BLaER1 (cell line): Measurements from ENCODE around the gene ZIC2.

Experiments
- H3K27ac ChIP-seq: shearing (Covaris generic); formaldehyde crosslinking; 2 replicates; pipeline ENCODE4 v1.8.1; 2022
- H3K27me3 ChIP-seq: shearing (Covaris generic); formaldehyde crosslinking; 2 replicates; pipeline ENCODE4 v1.8.1; 2022
- H3K36me3 ChIP-seq: shearing (Covaris generic); formaldehyde crosslinking; 2 replicates; pipeline ENCODE4 v1.8.1; 2022
- H3K4me1 ChIP-seq: shearing (Covaris generic); formaldehyde crosslinking; 2 replicates; pipeline ENCODE4 v1.8.1; 2022
- H3K4me2 ChIP-seq: shearing (Covaris generic); formaldehyde crosslinking; 2 replicates; pipeline ENCODE4 v1.8.1; 2022
- H3K4me3 ChIP-seq: shearing (Covaris generic); formaldehyde crosslinking; 2 replicates; pipeline ENCODE4 v1.8.1; 2022
- H3K9ac ChIP-seq: shearing (Covaris generic); formaldehyde crosslinking; 2 replicates; pipeline ENCODE4 v1.8.1; 2022
- H3K9me3 ChIP-seq: shearing (Covaris generic); formaldehyde crosslinking; 2 replicates; pipeline ENCODE4 v1.8.1; 2022
- H4K20me1 ChIP-seq: shearing (Covaris generic); formaldehyde crosslinking; 2 replicates; pipeline ENCODE4 v1.8.1; 2022
- Cebpa-rat ChIP-seq: shearing (Covaris generic); IDR thresholded peaks from 2 replicates; pipeline ENCODE4 v1.8.1; 2022

Gene ZIC2

GRCh38 chr13:99985241-99985874 lies 3.8 kb downstream of the ZIC2 start:
- TF ChIP-seq Cebpa-rat: no peak
- H3K27ac ChIP-seq: no peak overlapping the region
- H3K9me3 ChIP-seq: peaks cover 29% of the 10 kb centered on the region
- peaks cover 9% of the 10 kb centered on the region for H3K4me1 ChIP-seq
- no peaks in the 10 kb centered on the region for H3K36me3 ChIP-seq
- H3K4me3 ChIP-seq: no peak overlapping the region
- H3K9ac ChIP-seq: no peak overlapping the region
- peaks cover 99% of the 10 kb centered on the region for H3K27me3 ChIP-seq
- no peak overlapping the region for H3K4me2 ChIP-seq
- H4K20me1 ChIP-seq: peaks cover 87% of the 10 kb centered on the region

- Histone ChIP-seq H3K27me3 (peaks cover 100% of the 10 kb centered on the region), H3K9ac (no peak overlapping the region), H3K36me3 (no peaks in the 10 kb centered on the region), H3K9me3 (peaks cover 35% of the 10 kb centered on the region), H3K4me2 (no peak overlapping the region), H3K4me1 (peaks cover 9% of the 10 kb centered on the region), H3K27ac (no peak overlapping the region), H3K4me3 (no peak overlapping the region), H4K20me1 (peaks cover 94% of the 10 kb centered on the region)
- no peak for TF ChIP-seq Cebpa-rat
Observed at GRCh38 chr13:99985886-99986527, 4.4 kb downstream of the ZIC2 start.

GRCh38 chr13:99986741-99987140 lies 5.2 kb downstream of the ZIC2 start:
- H3K27me3 ChIP-seq: peaks cover 100% of the 10 kb centered on the region
- no peak overlapping the region for H3K4me2 ChIP-seq
- TF ChIP-seq Cebpa-rat: no peak
- peaks cover 8% of the 10 kb centered on the region for H3K4me1 ChIP-seq
- H3K27ac ChIP-seq: no peak overlapping the region
- peaks cover 96% of the 10 kb centered on the region for H4K20me1 ChIP-seq
- H3K4me3 ChIP-seq: no peak overlapping the region
- no peaks in the 10 kb centered on the region for H3K36me3 ChIP-seq
- H3K9ac ChIP-seq: no peak overlapping the region
- H3K9me3 ChIP-seq: peaks cover 39% of the 10 kb centered on the region

GRCh38 chr13:99987154-99988019 lies 5.8 kb downstream of the ZIC2 start:
- peaks cover 1% of the 10 kb centered on the region for H3K4me1 ChIP-seq
- no peak overlapping the region for H3K4me2 ChIP-seq
- no peak overlapping the region for H3K9ac ChIP-seq
- H3K36me3 ChIP-seq: no peaks in the 10 kb centered on the region
- H3K4me3 ChIP-seq: no peak overlapping the region
- peaks cover 96% of the 10 kb centered on the region for H4K20me1 ChIP-seq
- no peak for TF ChIP-seq Cebpa-rat
- peaks cover 100% of the 10 kb centered on the region for H3K27me3 ChIP-seq
- H3K27ac ChIP-seq: no peak overlapping the region
- H3K9me3 ChIP-seq: peaks cover 33% of the 10 kb centered on the region

- H3K4me3 ChIP-seq: no peak overlapping the region
- H3K27ac ChIP-seq: no peak overlapping the region
- H3K27me3 ChIP-seq: peaks cover 100% of the 10 kb centered on the region
- TF ChIP-seq Cebpa-rat: no peak
- H3K4me2 ChIP-seq: no peak overlapping the region
- H3K9ac ChIP-seq: no peak overlapping the region
- H3K36me3 ChIP-seq: no peaks in the 10 kb centered on the region
- H3K4me1 ChIP-seq: no peaks in the 10 kb centered on the region
- H4K20me1 ChIP-seq: peaks cover 96% of the 10 kb centered on the region
- peaks cover 22% of the 10 kb centered on the region for H3K9me3 ChIP-seq
Observed at GRCh38 chr13:99988529-99989275, 7.1 kb downstream of the ZIC2 start.

- H3K4me3 ChIP-seq: no peak overlapping the region
- peaks cover 96% of the 10 kb centered on the region for H4K20me1 ChIP-seq
- H3K4me2 ChIP-seq: no peak overlapping the region
- no peaks in the 10 kb centered on the region for H3K4me1 ChIP-seq
- no peak overlapping the region for H3K9ac ChIP-seq
- TF ChIP-seq Cebpa-rat: no peak
- peaks cover 100% of the 10 kb centered on the region for H3K27me3 ChIP-seq
- no peak overlapping the region for H3K27ac ChIP-seq
- H3K36me3 ChIP-seq: no peaks in the 10 kb centered on the region
- H3K9me3 ChIP-seq: peaks cover 20% of the 10 kb centered on the region
Observed at GRCh38 chr13:99989276-99990125, 7.9 kb downstream of the ZIC2 start.

GRCh38 chr13:99990126-99990977 lies 8.8 kb downstream of the ZIC2 start:
- no peak for TF ChIP-seq Cebpa-rat
- H3K27ac ChIP-seq: no peak overlapping the region
- H3K4me3 ChIP-seq: no peak overlapping the region
- no peak overlapping the region for H3K4me2 ChIP-seq
- no peaks in the 10 kb centered on the region for H3K36me3 ChIP-seq
- H3K9ac ChIP-seq: no peak overlapping the region
- peaks cover 96% of the 10 kb centered on the region for H4K20me1 ChIP-seq
- no peaks in the 10 kb centered on the region for H3K4me1 ChIP-seq
- H3K9me3 ChIP-seq: peaks cover 20% of the 10 kb centered on the region
- peaks cover 100% of the 10 kb centered on the region for H3K27me3 ChIP-seq
